ENCODE measurements around the gene PHACTR1.

The PHACTR1 gene

GRCh38 chr6:12916420-12917136, 200.0 kb downstream of the PHACTR1 start:
- no CpG with 5 or more reads among the region's 3 CpGs for WGBS (ENCODE audit: insufficient coverage, insufficient read length)
- H3K4me1 ChIP-seq (ENCODE audit: control insufficient read depth, insufficient read depth, low read length) = no peaks in the 10 kb centered on the region; the same call in 1 of the 2 replicates
- H3K27me3 ChIP-seq (ENCODE audit: control insufficient read depth, insufficient read depth, low read length) = no peaks in the 10 kb centered on the region
- no peak overlapping the region for H3K27ac ChIP-seq (ENCODE audit: low read length)
- H3K4me3 ChIP-seq (ENCODE audit: low read length) = no peak overlapping the region
- no peaks in the 10 kb centered on the region for H3K36me3 ChIP-seq (ENCODE audit: control insufficient read depth, insufficient read depth, low read length)
- no peak for DNase-seq (ENCODE audit: low read depth, low spot score)
- no peaks in the 10 kb centered on the region for H3K9me3 ChIP-seq (ENCODE audit: control insufficient read depth, insufficient read depth, low read length)

GRCh38 chr6:12921467-12921866, 204.9 kb downstream of the PHACTR1 start:
- no peaks in the 10 kb centered on the region; the same call in 1 of the 2 replicates for H3K4me1 ChIP-seq (ENCODE audit: control insufficient read depth, insufficient read depth, low read length)

GRCh38 chr6:12923644-12924235, 207.2 kb downstream of the PHACTR1 start:
- H3K27me3 ChIP-seq (ENCODE audit: control insufficient read depth, insufficient read depth, low read length) = no peaks in the 10 kb centered on the region
- H3K36me3 ChIP-seq (ENCODE audit: control insufficient read depth, insufficient read depth, low read length) = no peaks in the 10 kb centered on the region; the same call in 1 of the 2 replicates
- no peaks in the 10 kb centered on the region for H3K4me1 ChIP-seq (ENCODE audit: control insufficient read depth, insufficient read depth, low read length)
- H3K4me3 ChIP-seq (ENCODE audit: low read length) = no peak overlapping the region
- no peak for DNase-seq (ENCODE audit: low read depth, low spot score)
- H3K27ac ChIP-seq (ENCODE audit: low read length) = no peak overlapping the region
- WGBS (ENCODE audit: insufficient coverage, insufficient read length) = no CpG with 5 or more reads among the region's 3 CpGs
- H3K9me3 ChIP-seq (ENCODE audit: control insufficient read depth, insufficient read depth, low read length) = no peaks in the 10 kb centered on the region

More at GRCh38 chr6:12921467-12921866, 204.9 kb downstream of the PHACTR1 start:
- Histone ChIP-seq H3K27me3 (ENCODE audit: control insufficient read depth, insufficient read depth, low read length) (no peaks in the 10 kb centered on the region), H3K36me3 (ENCODE audit: control insufficient read depth, insufficient read depth, low read length) (no peaks in the 10 kb centered on the region; the same call in 1 of the 2 replicates), H3K9me3 (ENCODE audit: control insufficient read depth, insufficient read depth, low read length) (no peaks in the 10 kb centered on the region), H3K27ac (ENCODE audit: low read length) (no peak overlapping the region), H3K4me3 (ENCODE audit: low read length) (no peak overlapping the region)
- no peak for DNase-seq (ENCODE audit: low read depth, low spot score)

GRCh38 chr6:12924911-12925310, 208.3 kb downstream of the PHACTR1 start:
- 100% methylated on average over 1 of the region's 1 CpG for WGBS (ENCODE audit: insufficient coverage, insufficient read length)
- Histone ChIP-seq H3K27ac (ENCODE audit: low read length) (no peak overlapping the region), H3K9me3 (ENCODE audit: control insufficient read depth, insufficient read depth, low read length) (no peaks in the 10 kb centered on the region), H3K4me1 (ENCODE audit: control insufficient read depth, insufficient read depth, low read length) (no peaks in the 10 kb centered on the region), H3K36me3 (ENCODE audit: control insufficient read depth, insufficient read depth, low read length) (no peaks in the 10 kb centered on the region; the same call in 1 of the 2 replicates), H3K4me3 (ENCODE audit: low read length) (no peak overlapping the region), H3K27me3 (ENCODE audit: control insufficient read depth, insufficient read depth, low read length) (no peaks in the 10 kb centered on the region)
- no peak for DNase-seq (ENCODE audit: low read depth, low spot score)

- H3K4me1 ChIP-seq (ENCODE audit: control insufficient read depth, insufficient read depth, low read length) = 0 out of 2 replicates have a peak, but pooled peaks cover 2% of the 10 kb centered on the region
- H3K36me3 ChIP-seq (ENCODE audit: control insufficient read depth, insufficient read depth, low read length) = no peaks in the 10 kb centered on the region; the same call in 1 of the 2 replicates
- DNase-seq (ENCODE audit: low read depth, low spot score) = no peak
- H3K27me3 ChIP-seq (ENCODE audit: control insufficient read depth, insufficient read depth, low read length) = no peaks in the 10 kb centered on the region
- H3K4me3 ChIP-seq (ENCODE audit: low read length) = no peak overlapping the region
- no CpG with 5 or more reads among the region's 5 CpGs for WGBS (ENCODE audit: insufficient coverage, insufficient read length)
- no peak overlapping the region for H3K27ac ChIP-seq (ENCODE audit: low read length)
- H3K9me3 ChIP-seq (ENCODE audit: control insufficient read depth, insufficient read depth, low read length) = no peaks in the 10 kb centered on the region
Measured at GRCh38 chr6:12927746-12928145, 211.2 kb downstream of the PHACTR1 start.

DNA sequence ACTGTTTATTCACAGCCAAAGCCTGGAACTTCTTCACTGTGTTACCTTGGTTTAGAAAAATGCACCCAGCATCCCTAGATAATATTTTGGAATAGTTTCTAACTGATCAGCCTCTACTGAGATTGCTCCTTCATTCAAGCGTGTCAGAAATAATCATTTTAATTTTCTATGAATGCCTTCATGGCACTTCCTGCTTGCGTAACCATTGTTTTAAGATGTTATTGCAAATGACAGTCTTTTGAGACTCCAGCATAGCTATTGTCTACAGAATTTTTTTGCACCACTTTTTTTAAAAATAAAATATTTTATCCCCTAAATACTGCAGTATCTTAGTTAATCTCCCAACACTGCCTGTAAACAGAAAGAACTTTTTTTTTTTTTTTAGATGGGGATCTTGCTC, 213.1 kb downstream of the PHACTR1 start:
- Histone ChIP-seq H3K4me3 (ENCODE audit: low read length) (no peak overlapping the region), H3K27me3 (ENCODE audit: control insufficient read depth, insufficient read depth, low read length) (no peaks in the 10 kb centered on the region), H3K9me3 (ENCODE audit: control insufficient read depth, insufficient read depth, low read length) (no peaks in the 10 kb centered on the region), H3K27ac (ENCODE audit: low read length) (no peak overlapping the region), H3K4me1 (ENCODE audit: control insufficient read depth, insufficient read depth, low read length) (0 out of 2 replicates have a peak, but pooled peaks cover 2% of the 10 kb centered on the region), H3K36me3 (ENCODE audit: control insufficient read depth, insufficient read depth, low read length) (no peaks in the 10 kb centered on the region; the same call in 1 of the 2 replicates)
- WGBS (ENCODE audit: insufficient coverage, insufficient read length) = no CpG with 5 or more reads among the region's 2 CpGs
- no peak for DNase-seq (ENCODE audit: low read depth, low spot score)

DNA sequence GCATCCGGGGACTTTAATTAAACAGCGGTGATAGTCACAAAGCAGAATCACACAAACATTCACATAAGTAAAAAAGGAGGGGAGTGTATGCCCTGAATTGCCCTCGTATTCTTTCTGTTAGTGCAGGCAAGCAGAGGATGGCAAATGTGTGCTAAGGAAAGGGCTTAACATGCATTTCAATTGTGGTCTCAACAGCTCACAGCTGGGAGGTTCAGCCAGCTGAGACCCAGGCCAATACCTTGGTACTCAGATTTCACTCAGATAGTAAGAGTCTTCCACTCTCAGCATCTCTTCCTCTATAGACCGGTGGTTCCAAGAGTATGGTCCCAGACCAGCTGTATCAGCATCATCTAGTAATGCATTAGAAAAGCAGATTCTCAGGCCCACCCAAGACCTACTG, 215.1 kb downstream of the PHACTR1 start:
- Histone ChIP-seq H3K4me1 (ENCODE audit: control insufficient read depth, insufficient read depth, low read length) (0 out of 2 replicates have a peak, but pooled peaks cover 2% of the 10 kb centered on the region), H3K9me3 (ENCODE audit: control insufficient read depth, insufficient read depth, low read length) (no peaks in the 10 kb centered on the region), H3K4me3 (ENCODE audit: low read length) (no peak overlapping the region), H3K36me3 (ENCODE audit: control insufficient read depth, insufficient read depth, low read length) (no peaks in the 10 kb centered on the region), H3K27me3 (ENCODE audit: control insufficient read depth, insufficient read depth, low read length) (no peaks in the 10 kb centered on the region), H3K27ac (ENCODE audit: low read length) (no peak overlapping the region)
- DNase-seq (ENCODE audit: low read depth, low spot score) = no peak
- no CpG with 5 or more reads among the region's 4 CpGs for WGBS (ENCODE audit: insufficient coverage, insufficient read length)

GRCh38 chr6:12935637-12936036, 219.1 kb downstream of the PHACTR1 start:
- H3K4me1 ChIP-seq (ENCODE audit: control insufficient read depth, insufficient read depth, low read length) = 0 out of 2 replicates have a peak, but pooled peaks cover 2% of the 10 kb centered on the region
- H3K36me3 ChIP-seq (ENCODE audit: control insufficient read depth, insufficient read depth, low read length) = no peaks in the 10 kb centered on the region
- H3K27ac ChIP-seq (ENCODE audit: low read length) = no peak overlapping the region
- H3K9me3 ChIP-seq (ENCODE audit: control insufficient read depth, insufficient read depth, low read length) = no peaks in the 10 kb centered on the region
- H3K27me3 ChIP-seq (ENCODE audit: control insufficient read depth, insufficient read depth, low read length) = no peaks in the 10 kb centered on the region
- DNase-seq (ENCODE audit: low read depth, low spot score) = no peak
- WGBS (ENCODE audit: insufficient coverage, insufficient read length) = no CpG with 5 or more reads among the region's 2 CpGs
- H3K4me3 ChIP-seq (ENCODE audit: low read length) = no peak overlapping the region

DNA sequence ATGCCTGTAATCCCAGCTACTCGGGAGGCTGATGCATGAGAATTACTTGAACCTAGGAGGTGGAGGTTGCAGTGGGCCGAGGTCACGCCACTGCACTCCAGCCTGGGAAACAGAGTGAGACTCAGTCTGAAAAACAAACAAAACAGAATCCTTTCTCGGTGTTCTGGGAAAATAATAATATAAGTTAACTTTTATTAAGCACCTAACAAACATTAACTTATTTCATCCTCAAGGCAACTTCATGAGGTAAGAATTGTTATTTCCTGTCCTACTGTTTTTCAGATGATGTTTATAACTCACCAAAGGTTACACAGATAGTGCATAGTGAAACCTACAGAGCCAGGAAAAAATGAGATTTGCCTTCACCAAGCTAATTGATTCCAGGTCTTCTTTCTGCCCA, 221.4 kb downstream of the PHACTR1 start:
- DNase-seq (ENCODE audit: low read depth, low spot score) = no peak
- WGBS (ENCODE audit: insufficient coverage, insufficient read length) = no CpG with 5 or more reads among the region's 4 CpGs
- no peaks in the 10 kb centered on the region for H3K27me3 ChIP-seq (ENCODE audit: control insufficient read depth, insufficient read depth, low read length)
- no peak overlapping the region for H3K27ac ChIP-seq (ENCODE audit: low read length)
- no peaks in the 10 kb centered on the region for H3K36me3 ChIP-seq (ENCODE audit: control insufficient read depth, insufficient read depth, low read length)
- H3K4me1 ChIP-seq (ENCODE audit: control insufficient read depth, insufficient read depth, low read length) = no peaks in the 10 kb centered on the region
- H3K4me3 ChIP-seq (ENCODE audit: low read length) = no peak overlapping the region
- no peaks in the 10 kb centered on the region for H3K9me3 ChIP-seq (ENCODE audit: control insufficient read depth, insufficient read depth, low read length)

DNA sequence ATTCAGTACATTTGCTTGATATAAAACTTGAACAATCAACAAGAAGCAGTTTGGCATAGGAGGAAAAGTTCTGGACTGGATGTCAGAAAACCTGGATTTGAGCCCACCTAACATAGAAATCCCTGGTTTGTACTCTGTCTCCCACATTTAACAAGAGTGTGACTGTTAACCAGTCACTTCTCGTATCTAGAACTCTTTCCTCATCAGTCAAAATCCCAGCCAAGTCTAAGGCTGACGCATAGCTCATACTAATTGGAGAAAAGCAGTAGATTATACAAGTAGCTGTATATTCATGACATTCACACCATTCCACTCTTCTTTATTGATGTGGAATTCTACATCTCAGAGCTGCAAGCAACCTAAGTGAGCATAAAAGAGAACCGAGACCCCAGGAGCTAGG, 222.7 kb downstream of the PHACTR1 start:
- no CpG with 5 or more reads among the region's 3 CpGs for WGBS (ENCODE audit: insufficient coverage, insufficient read length)
- Histone ChIP-seq H3K4me3 (ENCODE audit: low read length) (no peak overlapping the region), H3K36me3 (ENCODE audit: control insufficient read depth, insufficient read depth, low read length) (no peaks in the 10 kb centered on the region), H3K27me3 (ENCODE audit: control insufficient read depth, insufficient read depth, low read length) (no peaks in the 10 kb centered on the region), H3K4me1 (ENCODE audit: control insufficient read depth, insufficient read depth, low read length) (no peaks in the 10 kb centered on the region), H3K27ac (ENCODE audit: low read length) (no peak overlapping the region), H3K9me3 (ENCODE audit: control insufficient read depth, insufficient read depth, low read length) (no peaks in the 10 kb centered on the region)
- DNase-seq (ENCODE audit: low read depth, low spot score) = no peak
